Measurements from ENCODE around the gene RNF157.
"Not testable (repeated sequence)": the region's sequence is repeated elsewhere in the genome, so short reads cannot be mapped to it uniquely, and the experiment has no call there.

RNF157 gene

GRCh38 chr17:76239538-76240274 lies 587 bp downstream of the RNF157 start:
- Histone ChIP-seq H3K79me2 (ENCODE audit: control insufficient read depth, insufficient read depth, low read length, unreplicated experiment) (no peaks in the 10 kb centered on the region), H3K4me3 (ENCODE audit: low read depth, low read length) (peak overlapping the region; percentile 59), H3K4me1 (ENCODE audit: control insufficient read depth, insufficient read depth, low read length, unreplicated experiment) (no peaks in the 10 kb centered on the region), H3K27me3 (ENCODE audit: insufficient read depth, low read length) (peaks cover 54% of the 10 kb centered on the region), H2AFZ (ENCODE audit: low read length, unreplicated experiment) (no peak overlapping the region), H3K27ac (ENCODE audit: low read depth, low read length) (no peak overlapping the region), H3K36me3 (ENCODE audit: insufficient read depth, low read length) (no peaks in the 10 kb centered on the region)

- no peak overlapping the region for H2AFZ ChIP-seq (ENCODE audit: low read length, unreplicated experiment)
- H3K27me3 ChIP-seq (ENCODE audit: insufficient read depth, low read length) = peaks cover 51% of the 10 kb centered on the region
- peaks cover 3% of the 10 kb centered on the region for H3K4me1 ChIP-seq (ENCODE audit: control insufficient read depth, insufficient read depth, low read length, unreplicated experiment)
- H3K79me2 ChIP-seq (ENCODE audit: control insufficient read depth, insufficient read depth, low read length, unreplicated experiment) = no peaks in the 10 kb centered on the region
- H3K36me3 ChIP-seq (ENCODE audit: insufficient read depth, low read length) = no peaks in the 10 kb centered on the region
- H3K27ac ChIP-seq (ENCODE audit: low read depth, low read length) = no peak overlapping the region
- H3K4me3 ChIP-seq (ENCODE audit: low read depth, low read length) = no peak overlapping the region
Measured at GRCh38 chr17:76238847-76239537, 1.3 kb downstream of the RNF157 start.

- H3K4me3 ChIP-seq (ENCODE audit: low read depth, low read length) = no peak overlapping the region
- peaks cover 3% of the 10 kb centered on the region for H3K4me1 ChIP-seq (ENCODE audit: control insufficient read depth, insufficient read depth, low read length, unreplicated experiment)
- no peaks in the 10 kb centered on the region for H3K79me2 ChIP-seq (ENCODE audit: control insufficient read depth, insufficient read depth, low read length, unreplicated experiment)
- H3K36me3 ChIP-seq (ENCODE audit: insufficient read depth, low read length) = no peaks in the 10 kb centered on the region
- H3K27ac ChIP-seq (ENCODE audit: low read depth, low read length) = no peak overlapping the region
- no peak overlapping the region for H2AFZ ChIP-seq (ENCODE audit: low read length, unreplicated experiment)
- peaks cover 40% of the 10 kb centered on the region for H3K27me3 ChIP-seq (ENCODE audit: insufficient read depth, low read length)
Measured at GRCh38 chr17:76237859-76238313, 2.4 kb downstream of the RNF157 start.

- Histone ChIP-seq H3K79me2 (ENCODE audit: control insufficient read depth, insufficient read depth, low read length, unreplicated experiment) (no peaks in the 10 kb centered on the region), H3K4me3 (ENCODE audit: low read depth, low read length) (no peak overlapping the region), H3K27ac (ENCODE audit: low read depth, low read length) (no peak overlapping the region), H3K4me1 (ENCODE audit: control insufficient read depth, insufficient read depth, low read length, unreplicated experiment) (peaks cover 8% of the 10 kb centered on the region), H2AFZ (ENCODE audit: low read length, unreplicated experiment) (no peak overlapping the region), H3K36me3 (ENCODE audit: insufficient read depth, low read length) (no peaks in the 10 kb centered on the region), H3K27me3 (ENCODE audit: insufficient read depth, low read length) (peaks cover 28% of the 10 kb centered on the region)
Measured at GRCh38 chr17:76236603-76237002, 3.7 kb downstream of the RNF157 start.

GRCh38 chr17:76235883-76236282 lies 4.4 kb downstream of the RNF157 start:
- no peak overlapping the region for H3K27ac ChIP-seq (ENCODE audit: low read depth, low read length)

GRCh38 chr17:76234354-76234679 lies 6.0 kb downstream of the RNF157 start:
- Histone ChIP-seq H3K27me3 (ENCODE audit: insufficient read depth, low read length) (peaks cover 21% of the 10 kb centered on the region), H2AFZ (ENCODE audit: low read length, unreplicated experiment) (no peak overlapping the region), H3K27ac (ENCODE audit: low read depth, low read length) (no peak overlapping the region), H3K4me3 (ENCODE audit: low read depth, low read length) (no peak overlapping the region), H3K4me1 (ENCODE audit: control insufficient read depth, insufficient read depth, low read length, unreplicated experiment) (peaks cover 8% of the 10 kb centered on the region), H3K36me3 (ENCODE audit: insufficient read depth, low read length) (no peaks in the 10 kb centered on the region), H3K79me2 (ENCODE audit: control insufficient read depth, insufficient read depth, low read length, unreplicated experiment) (no peaks in the 10 kb centered on the region)

More at GRCh38 chr17:76235883-76236282, 4.4 kb downstream of the RNF157 start:
- Histone ChIP-seq H3K4me1 (ENCODE audit: control insufficient read depth, insufficient read depth, low read length, unreplicated experiment) (peaks cover 8% of the 10 kb centered on the region), H3K4me3 (ENCODE audit: low read depth, low read length) (no peak overlapping the region), H3K36me3 (ENCODE audit: insufficient read depth, low read length) (no peaks in the 10 kb centered on the region), H2AFZ (ENCODE audit: low read length, unreplicated experiment) (no peak overlapping the region), H3K79me2 (ENCODE audit: control insufficient read depth, insufficient read depth, low read length, unreplicated experiment) (no peaks in the 10 kb centered on the region), H3K27me3 (ENCODE audit: insufficient read depth, low read length) (peaks cover 21% of the 10 kb centered on the region)

- Histone ChIP-seq H3K27me3 (ENCODE audit: insufficient read depth, low read length) (peaks cover 20% of the 10 kb centered on the region), H3K36me3 (ENCODE audit: insufficient read depth, low read length) (no peaks in the 10 kb centered on the region), H3K79me2 (ENCODE audit: control insufficient read depth, insufficient read depth, low read length, unreplicated experiment) (no peaks in the 10 kb centered on the region), H3K27ac (ENCODE audit: low read depth, low read length) (no peak overlapping the region), H3K4me1 (ENCODE audit: control insufficient read depth, insufficient read depth, low read length, unreplicated experiment) (peaks cover 8% of the 10 kb centered on the region), H3K4me3 (ENCODE audit: low read depth, low read length) (no peak overlapping the region), H2AFZ (ENCODE audit: low read length, unreplicated experiment) (no peak overlapping the region)
Measured at GRCh38 chr17:76233588-76234353, 6.5 kb downstream of the RNF157 start.

- Histone ChIP-seq H2AFZ (ENCODE audit: low read length, unreplicated experiment) (peak overlapping the region; percentile 43), H3K4me3 (ENCODE audit: low read depth, low read length) (no peak overlapping the region), H3K36me3 (ENCODE audit: insufficient read depth, low read length) (no peaks in the 10 kb centered on the region), H3K4me1 (ENCODE audit: control insufficient read depth, insufficient read depth, low read length, unreplicated experiment) (peaks cover 8% of the 10 kb centered on the region), H3K27me3 (ENCODE audit: insufficient read depth, low read length) (peaks cover 14% of the 10 kb centered on the region), H3K27ac (ENCODE audit: low read depth, low read length) (no peak overlapping the region), H3K79me2 (ENCODE audit: control insufficient read depth, insufficient read depth, low read length, unreplicated experiment) (no peaks in the 10 kb centered on the region)
Measured at GRCh38 chr17:76232342-76232741, 8.0 kb downstream of the RNF157 start.

- H3K27ac ChIP-seq (ENCODE audit: low read depth, low read length); H3K79me2 ChIP-seq (ENCODE audit: control insufficient read depth, insufficient read depth, low read length, unreplicated experiment); H3K36me3 ChIP-seq (ENCODE audit: insufficient read depth, low read length); H3K4me1 ChIP-seq (ENCODE audit: control insufficient read depth, insufficient read depth, low read length, unreplicated experiment); H3K4me3 ChIP-seq (ENCODE audit: low read depth, low read length); H2AFZ ChIP-seq (ENCODE audit: low read length, unreplicated experiment): not testable (repeated sequence)
- H3K27me3 ChIP-seq (ENCODE audit: insufficient read depth, low read length) = peaks cover 14% of the 10 kb centered on the region
Measured at GRCh38 chr17:76226749-76227148, 13.5 kb downstream of the RNF157 start.

- H3K36me3 ChIP-seq (ENCODE audit: insufficient read depth, low read length); H3K4me3 ChIP-seq (ENCODE audit: low read depth, low read length): not testable (repeated sequence)
Measured at GRCh38 chr17:76225373-76226086, 14.8 kb downstream of the RNF157 start.

More at GRCh38 chr17:76225373-76226086, 14.8 kb downstream of the RNF157 start:
- not testable (repeated sequence) for H3K4me1 ChIP-seq (ENCODE audit: control insufficient read depth, insufficient read depth, low read length, unreplicated experiment); H3K79me2 ChIP-seq (ENCODE audit: control insufficient read depth, insufficient read depth, low read length, unreplicated experiment); H2AFZ ChIP-seq (ENCODE audit: low read length, unreplicated experiment); H3K27ac ChIP-seq (ENCODE audit: low read depth, low read length)
- H3K27me3 ChIP-seq (ENCODE audit: insufficient read depth, low read length) = peaks cover 14% of the 10 kb centered on the region
